ENCODE data around the gene LDLRAD1.
"Not testable (repeated sequence)": the region's sequence is repeated elsewhere in the genome, so short reads cannot be mapped to it uniquely, and the experiment has no call there.

LDLRAD1 gene

GRCh38 chr1:54016343-54017282 is 1.4 kb downstream of the LDLRAD1 start:
- DNase-seq, result no peak

- DNase-seq, result no peak
These were observed 3.9 kb downstream of the LDLRAD1 start for GRCh38 chr1:54014009-54014629.

DNA sequence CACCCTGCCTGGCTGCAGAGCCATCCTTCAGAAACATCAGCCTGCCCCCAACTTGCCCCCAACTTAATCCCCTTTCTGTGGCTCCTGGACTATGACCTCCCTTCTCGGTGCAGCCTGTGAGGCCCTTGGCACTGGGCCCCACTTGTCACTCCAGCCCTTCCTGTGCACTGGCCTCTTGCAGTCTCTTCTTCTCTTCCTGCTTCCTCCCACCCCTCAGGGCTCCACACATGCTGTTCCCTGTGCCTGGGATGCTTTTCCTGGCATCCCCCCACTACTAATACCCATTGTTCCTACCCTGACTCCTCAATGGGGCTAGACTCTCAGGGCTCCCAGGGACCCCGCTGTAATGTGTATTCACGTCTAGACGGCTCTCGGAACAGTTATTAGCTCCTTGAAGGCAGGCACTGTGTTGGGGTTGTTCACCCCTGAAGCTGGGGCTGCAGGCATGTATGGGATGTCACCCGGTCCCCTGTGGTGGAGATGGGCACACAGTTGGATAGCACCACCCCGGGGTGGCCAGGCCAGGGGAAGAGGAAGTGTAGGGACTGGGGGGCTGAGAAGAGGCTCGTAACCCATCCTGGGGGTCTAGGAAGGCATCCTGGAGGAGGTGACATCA is 4.5 kb downstream of the LDLRAD1 start:
- no peak for DNase-seq

GRCh38 chr1:54012863-54013262 is 5.1 kb downstream of the LDLRAD1 start:
- no peak for DNase-seq

- no peak for DNase-seq
These were observed 6.0 kb downstream of the LDLRAD1 start for GRCh38 chr1:54012008-54012325.

GRCh38 chr1:54011316-54012007 is 6.5 kb downstream of the LDLRAD1 start:
- no peak for DNase-seq

- DNase-seq, result no peak
These were observed 7.4 kb downstream of the LDLRAD1 start for GRCh38 chr1:54010415-54011117.

- no peak for DNase-seq
These were observed 8.6 kb downstream of the LDLRAD1 start for GRCh38 chr1:54009406-54009805.

DNA sequence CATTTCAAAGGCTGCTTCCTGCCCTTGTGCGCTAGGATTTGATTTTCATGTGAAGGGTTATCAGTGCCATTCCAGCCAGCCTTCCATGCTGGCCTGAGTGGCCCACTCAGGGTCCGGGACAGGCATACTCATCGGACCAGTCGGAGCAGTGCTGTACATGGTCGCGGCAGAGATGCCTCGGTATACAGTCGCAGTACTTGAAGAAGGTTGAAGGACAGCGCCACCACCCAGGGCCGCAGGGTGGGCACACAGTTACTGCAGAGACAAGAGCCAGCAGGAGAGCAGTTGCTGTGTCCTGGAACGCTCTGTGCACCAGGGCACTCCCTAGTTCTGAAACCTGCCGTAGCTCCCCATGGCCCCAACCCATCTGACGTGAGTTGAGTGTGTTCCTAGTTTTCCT is 9.1 kb downstream of the LDLRAD1 start:
- no peak for DNase-seq

DNA sequence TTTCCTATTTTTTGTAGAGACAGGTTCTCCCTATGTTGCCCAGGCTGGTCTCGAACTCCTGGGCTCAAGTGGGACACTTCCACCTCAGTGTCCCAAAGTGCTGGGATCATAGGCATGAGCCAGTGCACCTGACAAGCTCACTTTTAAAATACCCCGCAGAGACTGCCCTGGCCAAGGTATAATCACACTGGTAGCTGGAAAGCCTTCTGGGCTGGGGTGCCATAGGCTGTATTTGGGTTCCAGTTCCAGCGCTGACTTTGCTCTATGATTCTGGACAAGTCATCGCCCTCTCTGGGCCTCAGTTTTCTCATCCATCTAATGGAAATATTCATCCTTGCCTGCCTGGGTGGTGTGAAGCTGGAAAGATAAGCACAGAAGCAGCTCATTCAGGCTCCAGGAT is 10.4 kb downstream of the LDLRAD1 start:
- no peak for DNase-seq

GRCh38 chr1:54006508-54006907 is 11.5 kb downstream of the LDLRAD1 start:
- no peak for DNase-seq

DNA sequence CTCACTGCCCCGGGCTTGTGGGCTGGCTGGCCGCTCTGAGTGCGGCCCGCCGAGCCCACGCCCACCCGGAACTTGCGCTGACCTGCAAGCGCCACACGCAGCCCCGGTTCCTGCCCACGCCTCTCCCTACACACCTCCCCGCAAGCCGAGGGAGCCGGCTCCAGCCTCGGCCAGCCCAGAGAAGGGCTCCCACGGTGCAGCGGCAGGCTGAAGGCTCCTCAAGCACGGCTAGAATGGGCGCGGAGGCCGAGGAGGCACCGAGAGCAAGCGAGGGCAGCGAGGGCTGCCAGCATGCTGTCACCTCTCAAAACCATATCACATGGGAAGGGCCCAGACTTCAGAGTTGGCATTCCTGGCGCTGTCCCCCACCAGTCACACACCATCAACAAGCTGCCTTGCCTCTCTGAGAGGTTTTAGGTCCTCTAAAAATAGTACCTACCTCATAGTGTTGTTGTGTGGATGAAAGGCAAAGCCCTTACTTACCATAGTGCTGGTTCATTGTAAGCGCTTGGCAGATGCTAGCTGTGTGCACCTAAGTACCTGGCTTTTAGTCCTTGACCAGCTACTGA is 13.4 kb downstream of the LDLRAD1 start:
- DNase-seq, result no peak

GRCh38 chr1:54003750-54004480 is 14.1 kb downstream of the LDLRAD1 start:
- not testable (repeated sequence) for DNase-seq

DNA sequence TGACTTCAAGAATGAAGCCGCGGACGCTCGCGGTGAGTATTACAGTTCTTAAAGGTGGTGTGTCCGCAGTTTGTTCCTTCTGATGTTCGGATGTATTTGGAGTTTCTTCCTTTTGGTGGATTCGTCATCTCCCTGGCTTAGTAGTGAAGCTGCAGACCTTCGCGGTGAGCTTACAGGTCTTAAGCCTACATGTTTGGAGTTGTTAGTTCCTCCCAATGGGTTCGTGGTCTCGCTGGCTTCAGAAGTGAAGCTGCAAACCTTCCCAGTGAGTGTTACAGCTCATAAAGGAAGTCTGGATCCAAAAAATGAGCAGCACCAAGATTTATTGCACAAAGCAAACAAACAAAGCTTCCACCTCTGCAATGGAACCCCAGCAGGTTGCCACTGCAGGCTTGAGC is 14.7 kb downstream of the LDLRAD1 start:
- no peak for DNase-seq

- no peak for DNase-seq
These were observed 15.3 kb downstream of the LDLRAD1 start for GRCh38 chr1:54002544-54003248.

DNA sequence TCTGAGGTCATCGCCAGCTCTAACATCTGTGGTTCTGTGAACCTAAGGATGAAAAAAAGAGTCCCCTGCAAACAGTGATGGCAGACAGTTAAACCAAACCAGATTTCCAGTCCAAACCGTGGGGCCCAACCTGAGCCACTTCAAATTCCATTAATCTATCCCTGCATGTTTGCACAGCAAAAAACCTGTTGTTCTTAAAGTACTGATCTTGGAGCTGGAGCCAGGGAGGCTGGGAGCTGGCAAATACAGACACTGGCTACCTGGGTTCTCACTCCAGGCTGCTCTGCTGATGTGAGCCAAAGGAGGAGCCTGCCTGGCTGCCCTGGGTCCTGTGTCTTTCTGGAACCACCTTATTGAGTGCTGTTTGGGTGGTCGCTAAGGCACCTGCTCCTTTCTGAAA is 16.4 kb downstream of the LDLRAD1 start:
- no peak for DNase-seq

DNA sequence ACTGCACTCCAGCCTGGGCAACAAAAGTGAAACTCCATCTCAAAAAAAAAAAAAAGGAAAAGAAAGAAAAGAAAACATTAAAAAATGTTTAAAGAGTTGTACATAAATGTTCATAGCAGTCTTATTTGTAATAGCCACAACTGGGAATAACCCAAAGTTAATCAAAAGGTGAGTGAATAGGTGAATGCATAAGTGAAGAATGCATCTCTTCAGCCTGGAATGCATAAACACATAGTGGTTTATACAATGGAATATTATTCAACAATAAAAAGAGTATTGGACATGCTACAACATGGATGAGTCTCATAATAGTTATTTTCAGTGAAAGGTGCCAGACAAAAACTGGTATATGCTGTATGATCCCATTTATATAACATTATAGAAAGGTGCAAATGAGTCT is 18.1 kb downstream of the LDLRAD1 start:
- no peak for DNase-seq

GRCh38 chr1:53998223-53998622 is 19.8 kb downstream of the LDLRAD1 start:
- no peak for DNase-seq

DNA sequence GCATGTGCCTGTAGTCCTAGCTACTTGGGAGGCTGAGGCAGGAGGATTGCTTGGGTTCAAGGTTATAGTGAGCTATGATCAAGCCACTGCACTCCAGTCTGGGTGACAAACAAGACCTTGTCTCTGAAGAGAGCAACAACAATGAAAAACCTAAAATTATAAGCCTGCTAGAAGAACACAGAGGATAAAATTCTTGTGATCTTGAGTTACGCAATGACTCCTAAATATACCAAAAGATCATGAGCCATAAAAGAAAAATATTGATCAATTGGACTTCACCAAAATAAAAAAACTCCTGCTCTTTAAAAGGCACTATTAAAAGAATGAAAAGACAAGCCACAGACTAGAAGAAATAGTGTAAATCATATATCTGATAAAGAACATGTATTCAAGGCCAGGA is 22.3 kb downstream of the LDLRAD1 start:
- DNase-seq, result no peak

DNA sequence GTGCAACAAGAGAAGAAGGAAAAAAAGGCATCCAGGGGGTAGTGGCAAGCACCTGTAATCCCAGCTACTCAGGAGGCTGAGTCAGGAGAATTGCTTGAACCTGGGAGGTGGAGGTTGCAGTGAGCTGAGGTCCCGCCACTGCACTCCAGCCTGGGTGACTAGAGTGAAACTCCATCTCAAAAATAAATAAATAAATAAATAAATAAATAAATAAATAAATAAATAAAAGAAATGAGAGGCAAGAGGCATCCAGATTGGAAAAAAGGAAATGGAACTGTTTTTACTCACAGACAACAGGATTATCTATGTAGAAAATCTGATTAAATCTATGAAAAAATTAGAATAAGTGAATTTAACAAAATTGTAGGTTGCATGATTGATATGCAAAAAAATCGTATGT is 23.5 kb downstream of the LDLRAD1 start:
- DNase-seq, result not testable (repeated sequence)

All from activated CD4-positive, CD25-positive, alpha-beta regulatory T cell treated with anti-CD3 and anti-CD28 coated beads, Interleukin-2, amount 50 U/mL, for 72 hours (primary cell).